Activated CD4-positive, alpha-beta T cell treated with anti-CD3 and anti-CD28 coated beads, Interleukin-2, Interleukin-6, amounts not matched to agents 100 ng/mL and 50 ng/mL, durations not matched to agents 16 hours and 8 hours (primary cell): ENCODE measurements around the gene CLIC6.
A peak's percentile ranks its signal among the peaks of the same experiment; 100 is the strongest.

Experiments
- DNase-seq: peaks from one replicate; pipeline ENCODE4 v3.0.0-alpha.2; 2020

The CLIC6 gene

DNA sequence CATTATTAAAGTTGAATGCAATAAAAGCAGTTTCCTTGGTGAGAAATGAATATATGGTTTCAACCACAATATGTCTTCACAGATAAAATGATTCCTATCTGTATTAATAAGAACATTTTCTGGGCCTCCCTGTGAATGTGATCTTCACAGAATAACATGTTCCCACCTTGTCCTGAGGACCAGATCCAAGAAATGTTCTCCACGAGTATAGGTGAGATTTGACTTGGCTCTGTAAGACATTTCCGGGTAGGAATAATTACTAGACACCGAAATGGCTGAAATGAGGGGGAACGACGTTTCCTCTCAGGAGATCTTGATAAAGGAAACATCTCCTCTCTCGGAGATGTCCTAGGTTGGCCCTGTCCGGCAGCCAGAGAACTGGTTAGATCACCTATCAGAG is 61.4 kb downstream of the CLIC6 start:
- no peak for DNase-seq

DNA sequence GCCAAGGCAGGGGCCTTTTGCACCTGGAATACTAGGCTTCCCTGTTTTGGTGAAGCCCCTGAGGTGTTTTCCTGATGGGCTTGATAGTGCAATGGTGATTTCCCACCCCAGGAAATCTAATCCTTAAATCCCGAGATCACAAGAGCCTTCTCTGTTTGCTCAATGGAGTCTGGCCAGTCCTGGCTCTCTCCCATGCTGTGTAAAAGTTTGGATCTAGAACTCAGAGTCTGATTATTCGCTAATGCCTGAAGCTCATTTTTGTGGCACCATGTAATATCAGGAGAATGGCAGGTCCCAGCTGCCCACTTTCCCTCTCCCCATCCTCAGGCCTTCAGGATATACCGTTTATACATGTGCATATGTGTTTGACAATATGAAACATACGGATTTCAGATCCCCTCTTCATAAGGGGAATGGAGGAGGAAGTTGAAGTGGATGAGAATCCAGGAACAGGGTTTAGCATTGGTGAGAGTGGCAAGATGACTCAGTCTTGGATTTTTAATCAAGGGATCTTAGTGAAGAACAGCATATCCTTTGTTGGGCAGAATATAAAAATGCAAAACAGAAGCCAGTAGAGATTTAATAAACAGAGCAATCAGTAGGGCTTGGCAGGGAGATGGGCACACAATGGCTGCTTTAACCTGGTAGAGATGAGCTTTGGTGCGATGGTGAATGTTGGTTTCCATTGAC is 62.1 kb downstream of the CLIC6 start:
- no peak for DNase-seq

DNA sequence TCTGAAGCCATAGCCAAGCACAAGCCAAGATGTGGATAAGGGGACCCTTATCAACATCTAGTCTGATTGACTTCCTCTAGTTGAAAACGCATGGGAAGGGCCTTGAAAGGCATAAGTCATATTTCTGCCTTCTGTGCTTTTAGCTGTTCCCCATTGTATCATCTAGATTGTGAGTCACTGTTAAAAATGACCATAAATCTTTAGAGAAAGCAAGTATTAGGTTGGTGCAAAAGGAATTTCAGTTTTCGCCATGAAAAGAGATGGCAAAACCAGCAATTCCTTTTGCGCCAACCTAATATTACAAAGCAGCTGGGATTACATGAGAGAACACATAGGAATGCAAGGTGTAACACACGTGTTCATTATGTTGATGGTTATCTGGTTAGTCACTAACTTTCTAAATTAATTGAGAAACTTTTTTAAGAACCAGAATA is 63.6 kb downstream of the CLIC6 start:
- no peak for DNase-seq

DNA sequence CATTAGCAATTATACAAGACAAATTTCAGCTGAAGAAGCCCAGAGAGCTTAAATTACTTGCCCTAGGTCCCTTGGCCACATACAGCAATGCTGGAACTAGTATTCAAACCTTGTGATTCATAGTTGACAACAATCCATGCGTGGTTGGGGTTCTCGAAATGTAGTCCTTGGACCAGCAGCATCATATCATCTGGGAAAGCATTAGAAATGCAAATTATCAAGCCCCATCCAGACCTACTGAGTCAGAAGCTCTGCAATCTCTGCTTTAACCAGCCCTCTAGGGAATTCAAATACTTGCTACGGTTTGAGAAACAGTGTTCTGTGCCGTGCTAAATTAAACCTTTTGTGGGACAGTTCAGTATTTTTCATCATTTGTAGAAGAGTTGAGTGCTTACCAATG is 65.1 kb downstream of the CLIC6 start:
- no peak for DNase-seq

DNA sequence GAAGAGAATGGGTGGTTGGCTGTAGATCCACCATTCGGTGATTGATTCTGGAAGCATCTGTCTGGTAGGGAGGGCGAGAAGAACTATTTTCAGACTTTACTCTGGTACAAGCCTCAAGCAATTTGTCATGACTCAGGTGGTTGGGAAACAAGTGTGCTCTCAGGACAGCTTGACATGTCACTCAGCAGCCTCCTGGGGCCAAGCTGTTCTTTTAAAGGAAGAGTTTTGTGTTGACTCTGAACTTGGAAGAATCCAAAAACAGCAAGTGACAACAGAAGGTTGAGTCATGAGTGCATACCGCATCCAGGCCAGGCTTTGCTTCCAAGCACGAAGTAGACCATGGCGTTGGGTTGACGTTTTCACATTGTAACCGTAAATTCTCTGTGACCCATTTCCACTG is 65.9 kb downstream of the CLIC6 start:
- no peak for DNase-seq

DNA sequence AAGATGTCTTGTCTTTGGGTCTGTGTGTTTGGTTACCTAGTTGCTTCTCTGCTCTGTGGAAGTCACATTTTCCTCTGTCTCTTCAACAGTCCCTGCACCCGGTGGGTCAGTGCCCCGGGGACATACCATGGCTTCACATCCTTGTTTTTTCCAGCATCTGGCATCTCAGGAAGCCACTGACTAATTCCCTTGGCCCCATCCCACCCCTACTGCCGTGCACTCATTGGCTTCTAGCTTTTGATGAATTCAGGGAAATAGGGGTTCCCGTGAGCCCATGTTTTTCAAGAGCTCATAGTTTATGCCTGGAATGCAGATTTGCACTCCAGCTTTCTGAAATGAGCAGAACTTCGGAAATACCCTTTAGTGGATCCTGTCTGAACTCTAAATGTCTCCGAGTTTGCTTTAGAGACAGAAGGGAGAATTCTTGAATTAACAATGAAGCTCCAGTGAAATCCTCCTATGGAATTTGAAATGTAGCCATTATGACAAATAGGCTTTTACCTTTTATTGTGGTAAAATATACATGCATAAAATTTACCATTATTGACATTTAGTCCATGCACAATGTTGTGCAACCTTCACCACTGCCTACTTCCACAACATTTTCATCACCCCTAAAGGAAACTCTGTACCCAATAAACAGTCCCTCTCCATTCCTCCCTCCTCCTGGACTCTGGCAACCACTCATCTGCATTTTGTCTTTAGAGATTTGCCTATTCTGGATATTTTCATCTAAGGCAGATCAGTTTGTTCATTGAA is 67.5 kb downstream of the CLIC6 start:
- no peak for DNase-seq

DNA sequence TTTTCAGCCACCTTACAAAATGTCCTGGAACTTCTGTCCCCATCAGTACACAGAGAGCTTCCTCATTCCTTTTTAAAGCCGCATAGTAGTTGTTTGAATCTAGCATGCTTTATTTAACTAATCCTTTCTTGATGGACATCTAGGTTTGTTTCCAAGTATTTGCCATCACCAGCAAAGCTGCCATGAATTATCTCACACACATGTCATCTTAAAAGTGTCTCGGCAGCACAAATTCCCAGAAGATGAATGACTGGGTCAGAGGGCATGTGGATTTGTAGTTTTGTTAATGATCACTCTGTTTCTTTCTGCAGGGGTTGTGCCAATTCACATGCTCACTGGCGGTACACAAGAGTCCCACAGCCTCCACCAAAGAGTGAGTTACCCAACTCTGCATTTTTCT is 68.3 kb downstream of the CLIC6 start:
- no peak for DNase-seq

DNA sequence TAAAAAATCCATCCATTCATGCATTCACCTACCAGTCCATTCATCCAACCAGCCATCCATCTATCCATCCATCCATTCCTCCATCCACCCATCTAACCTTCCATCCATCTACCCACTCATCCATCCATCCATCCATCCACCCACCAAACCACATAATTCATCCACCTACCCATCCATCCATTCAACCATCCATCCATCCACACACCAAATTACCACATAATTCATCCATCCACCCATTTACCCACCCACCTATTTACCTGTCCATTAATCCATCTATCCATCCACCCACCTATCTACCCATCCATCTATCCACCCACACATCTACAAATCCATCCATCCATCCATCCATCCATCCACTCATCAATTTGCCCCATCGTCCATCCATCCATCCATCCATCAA is 71.4 kb downstream of the CLIC6 start:
- DNase-seq = no peak

DNA sequence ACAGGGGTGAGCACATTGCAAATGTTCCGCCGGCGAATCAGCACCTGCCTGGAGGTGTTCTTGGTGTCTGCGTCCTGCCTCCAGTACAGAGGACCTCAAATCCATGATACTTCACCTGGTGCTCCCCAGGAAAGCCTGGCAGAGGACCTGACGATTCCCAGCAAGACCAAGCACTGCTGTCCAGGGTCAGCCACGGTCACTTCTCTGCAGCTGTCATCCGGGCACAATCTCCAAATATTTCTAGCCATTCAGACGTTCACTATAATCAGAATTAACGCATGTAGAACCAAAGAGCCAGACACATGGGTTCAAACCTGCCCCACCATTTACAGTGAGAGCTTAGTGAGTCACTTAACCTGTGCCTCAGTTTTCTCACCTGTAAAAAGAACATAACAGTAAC is 74.5 kb downstream of the CLIC6 start:
- no peak for DNase-seq

DNA sequence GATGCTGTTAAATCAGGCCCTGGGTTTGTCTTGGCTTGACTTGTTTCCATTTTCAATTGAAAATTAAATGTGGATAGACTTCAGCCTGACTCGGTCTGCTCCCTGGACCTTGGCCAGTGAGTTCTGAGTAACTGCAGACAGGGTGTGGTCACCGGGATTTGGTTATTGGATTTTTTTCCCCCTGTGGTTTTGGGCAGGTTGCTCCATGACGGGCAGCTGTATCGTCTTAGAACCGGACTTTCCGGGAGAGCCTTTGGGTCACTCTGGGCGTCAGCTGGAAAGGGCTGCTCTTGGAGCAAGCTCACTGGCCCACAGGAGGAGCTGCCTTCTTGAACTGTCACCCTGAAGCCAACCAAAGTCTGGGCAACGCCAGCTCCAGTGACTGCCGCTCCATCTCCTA is 75.0 kb downstream of the CLIC6 start:
- DNase-seq = no peak

DNA sequence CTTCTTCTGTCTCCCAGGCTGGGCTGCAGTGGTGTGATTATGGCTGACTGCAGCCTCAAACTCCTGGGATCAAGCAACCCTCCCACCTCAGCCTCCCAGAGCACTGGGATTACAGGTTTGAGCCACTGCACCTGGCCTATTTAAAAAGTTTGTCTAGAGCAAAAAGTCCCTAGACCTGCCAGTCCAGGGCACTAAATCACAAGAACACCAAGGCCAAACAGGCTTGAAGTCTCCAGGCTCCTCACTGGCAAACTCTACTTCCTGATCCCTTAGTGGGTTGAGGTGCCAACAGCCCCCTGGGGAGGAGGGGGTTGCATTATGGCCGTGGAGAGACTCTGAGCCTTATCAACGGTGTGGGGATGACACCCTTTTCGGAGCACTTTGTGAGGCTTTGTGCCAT is 76.0 kb downstream of the CLIC6 start:
- no peak for DNase-seq

DNA sequence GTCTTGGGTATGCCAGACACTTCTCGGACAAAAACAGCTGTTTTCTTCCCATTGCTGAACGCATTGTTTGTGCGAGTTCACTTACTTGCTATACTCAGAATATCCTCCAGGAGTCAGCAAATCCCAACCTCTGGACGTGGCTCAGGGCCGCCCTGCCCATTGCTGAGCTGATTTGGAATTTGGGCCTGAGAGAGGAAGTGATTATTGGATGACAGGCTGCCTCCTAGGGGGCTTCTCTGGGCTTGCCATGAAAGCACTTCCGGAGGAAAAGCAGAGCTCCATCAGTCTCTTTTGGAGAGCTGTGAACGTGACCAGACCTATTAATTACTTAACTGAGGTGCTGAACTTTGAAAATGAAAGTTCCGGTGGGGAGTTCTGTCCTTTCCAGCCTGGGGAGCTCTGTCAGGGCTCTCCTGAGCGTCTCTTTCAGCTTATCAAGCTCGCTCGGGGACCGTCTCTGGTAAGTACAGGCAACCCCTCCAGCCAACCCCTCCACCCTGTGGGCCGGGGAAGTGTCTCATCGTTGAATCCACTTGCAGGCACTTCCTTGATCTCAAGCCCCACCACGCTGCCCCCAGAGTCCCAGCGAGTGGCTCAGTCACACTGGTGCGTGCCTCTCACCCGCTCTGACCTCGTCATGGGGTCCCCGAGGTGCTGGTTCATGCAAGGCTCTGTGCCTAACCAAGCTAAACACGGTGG is 76.9 kb downstream of the CLIC6 start:
- DNase-seq = peak; percentile 73

DNA sequence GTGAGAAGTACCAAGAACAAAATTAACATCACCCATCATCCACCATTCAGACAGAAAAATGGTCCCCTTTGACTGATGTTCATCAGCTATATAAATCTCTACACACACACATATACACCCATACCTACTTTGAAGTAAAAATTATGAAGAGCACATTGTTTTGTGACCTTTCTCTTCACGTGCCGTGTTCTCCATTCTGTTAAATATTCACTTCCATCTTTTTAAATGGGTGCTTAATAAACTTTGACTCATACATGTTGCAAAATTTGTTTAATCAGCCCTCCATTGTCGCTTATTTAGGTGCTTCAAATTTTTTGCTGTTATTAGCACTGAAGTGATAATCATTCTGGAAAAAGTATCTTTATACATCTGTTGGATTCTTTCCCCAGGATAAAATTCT is 80.1 kb downstream of the CLIC6 start:
- DNase-seq = no peak

DNA sequence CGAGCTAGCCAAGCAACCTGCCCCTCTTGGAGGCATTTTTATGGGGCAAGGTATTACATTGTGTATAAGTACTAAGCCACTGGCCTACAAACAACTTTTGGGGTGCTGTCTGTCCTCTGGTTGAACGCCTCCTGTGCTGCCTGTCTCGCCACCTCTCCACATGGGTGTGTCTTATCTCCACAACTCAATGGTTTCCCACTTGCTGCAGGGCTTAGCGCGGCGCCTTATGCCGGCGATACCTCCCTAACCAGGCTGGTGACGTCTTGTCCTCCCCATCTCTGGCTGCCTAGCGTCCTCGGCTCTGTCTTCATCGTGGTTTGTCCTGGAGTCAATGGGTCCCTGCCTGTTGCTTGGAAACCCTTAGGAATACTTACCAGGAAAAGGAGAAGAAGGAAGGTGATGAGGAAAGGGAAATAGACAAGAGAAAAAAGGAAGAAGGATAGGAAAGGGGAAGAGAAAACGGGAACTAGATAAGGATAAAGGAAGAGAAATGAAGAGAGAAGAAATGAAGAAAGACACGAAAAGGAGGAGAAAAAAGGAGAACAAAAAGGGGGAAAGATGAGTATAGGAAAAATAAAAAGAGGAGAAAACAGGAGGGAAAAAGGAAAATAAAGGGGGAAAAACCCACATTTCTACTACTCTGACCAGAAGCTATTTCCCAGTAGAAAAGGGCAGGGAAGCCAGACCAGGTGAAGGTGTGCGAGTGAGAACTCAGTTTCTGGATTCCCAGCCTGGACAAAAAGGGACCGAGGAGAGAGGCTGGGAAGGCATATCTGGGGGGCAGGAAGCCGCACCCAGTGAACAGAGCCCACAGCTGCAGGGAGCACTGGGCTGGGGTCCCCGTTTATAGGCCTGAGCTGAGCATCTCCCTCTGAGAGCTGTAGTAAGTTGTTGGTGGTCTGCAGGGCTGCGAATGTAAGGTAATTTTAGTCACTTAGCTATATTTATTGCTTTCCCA is 86.2 kb downstream of the CLIC6 start:
- DNase-seq = no peak

DNA sequence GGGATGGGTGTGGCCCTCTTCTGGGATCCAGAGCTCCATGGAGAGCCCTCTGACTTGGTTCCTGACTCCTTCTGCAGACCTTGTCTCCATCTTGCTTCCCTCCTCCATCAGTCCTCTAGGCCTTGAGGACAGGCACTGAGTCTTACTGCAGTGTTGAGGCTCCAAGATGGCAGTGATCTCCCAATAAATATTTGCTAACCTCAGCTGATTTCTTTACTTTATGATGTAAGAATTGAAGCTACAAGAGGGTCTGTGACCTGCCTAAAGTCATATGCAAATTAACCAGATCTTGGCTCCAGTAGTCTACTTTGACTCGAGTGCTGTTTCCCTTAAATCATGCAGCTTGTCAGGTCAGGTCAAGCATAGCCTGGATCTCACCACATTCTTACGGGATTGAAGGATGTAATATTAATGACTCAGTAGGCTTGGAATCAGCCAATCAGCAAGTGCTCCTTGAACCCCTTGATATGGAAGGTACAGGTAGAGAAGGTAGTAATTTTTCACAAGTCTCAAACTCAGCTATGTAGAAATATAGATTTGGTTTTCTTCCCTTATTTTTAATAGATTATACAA is 93.0 kb downstream of the CLIC6 start:
- no peak for DNase-seq

DNA sequence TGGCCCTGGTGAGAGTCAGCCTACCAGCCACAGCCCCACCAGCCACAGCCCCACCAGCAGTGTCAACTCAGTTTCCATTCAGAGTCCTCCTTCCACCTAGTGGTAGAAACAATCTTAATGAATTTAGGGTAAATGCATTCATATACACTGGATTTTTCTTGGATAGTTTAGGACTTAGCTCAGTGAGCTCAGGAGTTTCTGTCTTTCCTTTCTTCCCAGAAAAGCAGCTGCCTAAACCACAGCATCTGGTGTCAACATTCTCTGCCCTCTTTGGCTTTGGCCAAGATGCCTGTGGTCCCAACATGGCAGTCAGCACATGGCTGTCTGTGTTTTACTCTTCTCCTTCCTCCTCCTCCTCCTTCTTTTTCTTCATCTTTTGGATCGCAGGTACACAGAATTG is 94.0 kb downstream of the CLIC6 start:
- no peak for DNase-seq

DNA sequence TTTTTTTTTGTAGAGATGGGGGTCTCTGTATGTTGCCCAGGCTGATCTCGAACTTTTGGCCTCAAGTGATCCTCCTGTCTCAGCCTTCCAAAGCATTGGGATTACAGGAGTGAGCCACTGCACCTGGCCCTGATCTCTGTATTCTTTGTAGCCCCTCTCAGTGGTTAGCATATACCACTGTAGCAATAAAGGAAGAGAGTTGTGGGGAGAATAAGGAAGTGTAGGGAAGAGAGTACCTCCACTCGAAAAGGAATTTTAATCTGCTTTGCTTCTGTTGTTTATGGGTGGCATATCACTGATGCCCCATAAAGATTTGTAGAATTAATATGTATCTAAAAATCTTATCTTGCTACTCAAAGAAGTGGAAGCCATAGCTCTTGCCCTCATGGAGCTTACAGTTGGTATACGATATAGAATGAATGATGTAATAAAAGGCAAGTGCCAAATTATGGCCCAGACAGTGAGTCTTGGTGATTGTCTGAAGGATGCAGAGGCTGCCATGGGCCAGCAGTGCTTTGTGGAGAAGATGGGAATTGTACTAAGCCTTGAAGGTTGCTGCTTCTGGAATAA is 96.0 kb downstream of the CLIC6 start:
- no peak for DNase-seq

DNA sequence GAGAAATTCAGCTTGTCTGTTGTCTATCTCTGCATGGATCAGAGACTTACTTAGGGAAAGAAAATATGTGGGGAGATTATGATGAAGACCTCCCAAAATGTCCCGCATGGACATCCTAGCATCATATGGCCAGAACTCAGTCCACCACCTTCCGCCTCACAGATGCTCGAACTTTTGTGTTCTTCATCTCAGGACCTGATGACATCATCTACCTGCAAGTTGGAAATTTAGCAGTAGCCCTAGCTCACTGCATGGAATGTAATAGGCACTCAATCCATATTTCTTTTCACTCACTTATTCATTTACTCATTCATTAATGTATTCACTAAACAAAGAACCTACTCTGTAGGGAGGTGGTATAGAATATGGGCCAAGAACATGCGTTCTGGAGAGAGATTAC is 96.8 kb downstream of the CLIC6 start:
- no peak for DNase-seq

DNA sequence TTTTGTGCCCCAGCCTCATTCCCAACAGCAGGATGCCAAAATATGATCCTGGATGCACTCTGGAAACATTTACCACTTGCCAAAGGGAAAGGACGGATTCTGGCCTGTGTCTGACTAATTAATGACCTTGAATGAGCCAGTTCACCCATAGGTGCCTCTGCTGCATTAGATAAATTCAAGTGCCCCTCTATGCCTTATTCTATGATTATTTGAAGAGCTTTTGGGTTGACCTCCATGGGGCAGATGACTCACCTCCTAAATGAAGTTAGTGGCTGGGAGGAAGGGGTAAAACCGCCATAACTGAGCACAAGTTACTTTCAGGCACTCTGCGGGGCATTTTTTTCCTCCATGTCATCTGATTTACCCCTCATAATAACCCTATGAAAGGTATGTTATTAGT is 98.1 kb downstream of the CLIC6 start:
- DNase-seq = no peak
